ENCODE data around the gene AKR7A2.
"Not testable (repeated sequence)": the region's sequence is repeated elsewhere in the genome, so short reads cannot be mapped to it uniquely, and the experiment has no call there.

The AKR7A2 gene

GRCh38 chr1:19310720-19311502 lies 1.0 kb downstream of the AKR7A2 start:
- in situ Hi-C loops (cut with MboI; ENCODE audit: low pct_unique_long_range_greater_than_20kb, low sequenced_read_pairs) = no loop called here
- peak; percentile 23 for DNase-seq

- no peak for DNase-seq
- in situ Hi-C loops (cut with MboI; ENCODE audit: low pct_unique_long_range_greater_than_20kb, low sequenced_read_pairs) = no loop called here
These were observed 1.9 kb downstream of the AKR7A2 start for GRCh38 chr1:19310061-19310460.

- in situ Hi-C loops (cut with MboI; ENCODE audit: low pct_unique_long_range_greater_than_20kb, low sequenced_read_pairs) = no loop called here
- no peak for DNase-seq
These were observed 2.7 kb downstream of the AKR7A2 start for GRCh38 chr1:19309123-19309813.

- in situ Hi-C loops (cut with MboI; ENCODE audit: low pct_unique_long_range_greater_than_20kb, low sequenced_read_pairs) = no loop called here
- DNase-seq = no peak
These were observed 3.4 kb downstream of the AKR7A2 start for GRCh38 chr1:19308509-19308907.

GRCh38 chr1:19307794-19308508 lies 4.0 kb downstream of the AKR7A2 start:
- no peak for DNase-seq
- in situ Hi-C loops (cut with MboI; ENCODE audit: low pct_unique_long_range_greater_than_20kb, low sequenced_read_pairs) = no loop called here

- in situ Hi-C loops (cut with MboI; ENCODE audit: low pct_unique_long_range_greater_than_20kb, low sequenced_read_pairs) = no loop called here
These were observed 5.0 kb downstream of the AKR7A2 start for GRCh38 chr1:19306941-19307340.

GRCh38 chr1:19305880-19306279 lies 6.1 kb downstream of the AKR7A2 start:
- DNase-seq = no peak
- in situ Hi-C loops (cut with MboI; ENCODE audit: low pct_unique_long_range_greater_than_20kb, low sequenced_read_pairs) = no loop called here

More at GRCh38 chr1:19306941-19307340, 5.0 kb downstream of the AKR7A2 start:
- DNase-seq = no peak

- in situ Hi-C loops (cut with MboI; ENCODE audit: low pct_unique_long_range_greater_than_20kb, low sequenced_read_pairs); DNase-seq: not testable (repeated sequence)
These were observed 7.9 kb downstream of the AKR7A2 start for GRCh38 chr1:19304081-19304480.

GRCh38 chr1:19300211-19300610 lies 11.7 kb downstream of the AKR7A2 start:
- in situ Hi-C loops (cut with MboI; ENCODE audit: low pct_unique_long_range_greater_than_20kb, low sequenced_read_pairs) = no loop called here
- no peak for DNase-seq

GRCh38 chr1:19294638-19295037 lies 17.3 kb downstream of the AKR7A2 start:
- in situ Hi-C loops (cut with MboI; ENCODE audit: low pct_unique_long_range_greater_than_20kb, low sequenced_read_pairs) = no loop called here
- no peak for DNase-seq

- in situ Hi-C loops (cut with MboI; ENCODE audit: low pct_unique_long_range_greater_than_20kb, low sequenced_read_pairs) = no loop called here
- DNase-seq = no peak
These were observed 22.7 kb downstream of the AKR7A2 start for GRCh38 chr1:19289244-19289643.

- in situ Hi-C loops (cut with MboI; ENCODE audit: low pct_unique_long_range_greater_than_20kb, low sequenced_read_pairs); DNase-seq: not testable (repeated sequence)
These were observed 23.4 kb downstream of the AKR7A2 start, which contains the start of gene AKR7A3 for GRCh38 chr1:19288324-19289241. Gene AKR7A3, minus strand, starts transcription at chr1:19288770. Its CDS starts 61 bp downstream, at chr1:19288709.

GRCh38 chr1:19287436-19288185 lies 24.3 kb downstream of the AKR7A2 start:
- DNase-seq = no peak
- in situ Hi-C loops (cut with MboI; ENCODE audit: low pct_unique_long_range_greater_than_20kb, low sequenced_read_pairs) = no loop called here

- in situ Hi-C loops (cut with MboI; ENCODE audit: low pct_unique_long_range_greater_than_20kb, low sequenced_read_pairs); DNase-seq: not testable (repeated sequence)
These were observed 26.1 kb downstream of the AKR7A2 start for GRCh38 chr1:19285807-19286206.

GRCh38 chr1:19285366-19285765 lies 26.6 kb downstream of the AKR7A2 start:
- in situ Hi-C loops (cut with MboI; ENCODE audit: low pct_unique_long_range_greater_than_20kb, low sequenced_read_pairs); DNase-seq: not testable (repeated sequence)

- no peak for DNase-seq
- in situ Hi-C loops (cut with MboI; ENCODE audit: low pct_unique_long_range_greater_than_20kb, low sequenced_read_pairs) = no loop called here
These were observed 27.1 kb downstream of the AKR7A2 start for GRCh38 chr1:19284881-19285280.

GRCh38 chr1:19283891-19284290 lies 28.1 kb downstream of the AKR7A2 start:
- in situ Hi-C loops (cut with MboI; ENCODE audit: low pct_unique_long_range_greater_than_20kb, low sequenced_read_pairs) = no loop called here
- no peak for DNase-seq

- DNase-seq = no peak
- in situ Hi-C loops (cut with MboI; ENCODE audit: low pct_unique_long_range_greater_than_20kb, low sequenced_read_pairs) = no loop called here
These were observed 37.3 kb downstream of the AKR7A2 start for GRCh38 chr1:19274636-19275035.

Data from KBM-7 (cell line).